ENCODE data around the gene MYL6.

The MYL6 gene

GRCh38 chr12:56127888-56128669 is 30.1 kb upstream of the MYL6 start, which contains the start of gene ESYT1 (continued):
- TF ChIP-seq ZNF239 (tag by site-specific recombination; IDR thresholded peaks at IDR 0.05) (no peak), ZNF398 (tag by site-specific recombination; IDR thresholded peaks at IDR 0.05) (no peak), ZBTB48 (tag by site-specific recombination; IDR thresholded peaks at IDR 0.05) (peak; percentile 85), ZNF660 (tag by site-specific recombination; IDR thresholded peaks at IDR 0.05) (peak; percentile 26), KLF10 (tag by site-specific recombination; IDR thresholded peaks at IDR 0.05) (peak; percentile 89), ZNF747 (tag by site-specific recombination; IDR thresholded peaks at IDR 0.05) (no peak), ZFHX2 (tag by site-specific recombination; conservative IDR thresholded peaks at IDR 0.05) (no peak), ZFP3 (tag by site-specific recombination; IDR thresholded peaks at IDR 0.05; ENCODE audit: low read depth) (no peak), ZNF214 (tag by site-specific recombination; IDR thresholded peaks at IDR 0.05; ENCODE audit: borderline replicate concordance) (no peak), GLI2 (tag by site-specific recombination; IDR thresholded peaks at IDR 0.05; ENCODE audit: borderline replicate concordance, low read depth) (no peak), MYNN (tag by site-specific recombination; IDR thresholded peaks at IDR 0.05; ENCODE audit: borderline replicate concordance) (no peak), ZNF16 (tag by site-specific recombination; IDR thresholded peaks at IDR 0.05; ENCODE audit: low read depth) (no peak), OSR2 (tag by site-specific recombination; IDR thresholded peaks at IDR 0.05) (no peak; the same call in 1 of the 2 replicates), ZXDB (tag by site-specific recombination; IDR thresholded peaks at IDR 0.05) (peak; percentile 79), ZNF48 (tag by site-specific recombination; IDR thresholded peaks at IDR 0.05) (no peak), ZNF658 (tag by site-specific recombination; IDR thresholded peaks at IDR 0.05) (no peak), GLIS1 (tag by site-specific recombination; IDR thresholded peaks at IDR 0.05) (peak; percentile 92), ZBTB17 (tag by site-specific recombination; IDR thresholded peaks at IDR 0.05) (peak; percentile 74), ZNF274 (IDR thresholded peaks at IDR 0.05; ENCODE audit: low read length) (no peak), ZNF274 (tag by site-specific recombination; IDR thresholded peaks at IDR 0.05; ENCODE audit: borderline replicate concordance) (no peak), KLF7 (tag by site-specific recombination; IDR thresholded peaks at IDR 0.05; ENCODE audit: borderline replicate concordance) (no peak), ZNF121 (tag by site-specific recombination; IDR thresholded peaks at IDR 0.05) (no peak), ZNF777 (tag by site-specific recombination; IDR thresholded peaks at IDR 0.05; ENCODE audit: borderline replicate concordance) (no peak), KLF8 (tag by site-specific recombination; IDR thresholded peaks at IDR 0.05) (peak; percentile 69), ZNF148 (tag by site-specific recombination; IDR thresholded peaks at IDR 0.05; ENCODE audit: borderline replicate concordance) (no peak), ZNF692 (tag by site-specific recombination; IDR thresholded peaks at IDR 0.05) (no peak; the same call in 1 of the 2 replicates), ZSCAN23 (tag by site-specific recombination; IDR thresholded peaks at IDR 0.05) (no peak), ZNF404 (tag by site-specific recombination; IDR thresholded peaks at IDR 0.05) (no peak), ZNF416 (tag by site-specific recombination; IDR thresholded peaks at IDR 0.05) (no peak), ZNF174 (tag by site-specific recombination; IDR thresholded peaks at IDR 0.05) (no peak), ZNF202 (tag by site-specific recombination; IDR thresholded peaks at IDR 0.05; ENCODE audit: borderline replicate concordance) (no peak)
